Glutamatergic neuron (in vitro differentiated cells): ENCODE measurements around the gene TRMT5. TPM values are rescaled to one million over a fixed set of nuclear protein-coding genes. Genes with fewer than 3 reads are reported as not detected.

Experiments used
- DNase-seq: peaks from one replicate; pipeline ENCODE4 v3.0.0; 2022
- H3K27ac Mint-ChIP-seq: one replicate; pipeline ENCODE4 v1.8.0; 2020; ENCODE audit warnings: mild to moderate bottlenecking, mixed read lengths, inconsistent platforms; ENCODE audit not compliant: unreplicated experiment
- H3K27me3 Mint-ChIP-seq: one replicate; pipeline ENCODE4 v1.8.0; 2020; ENCODE audit warnings: mild to moderate bottlenecking, moderate library complexity, mixed read lengths, inconsistent platforms; ENCODE audit not compliant: unreplicated experiment
- H3K36me3 Mint-ChIP-seq: one replicate; pipeline ENCODE4 v1.8.0; 2020; ENCODE audit warnings: mild to moderate bottlenecking, mixed read lengths, inconsistent platforms; ENCODE audit not compliant: unreplicated experiment
- H3K4me1 Mint-ChIP-seq: one replicate; pipeline ENCODE4 v1.8.0; 2020; ENCODE audit warnings: mild to moderate bottlenecking, low read depth, mixed read lengths, inconsistent platforms; ENCODE audit not compliant: unreplicated experiment
- H3K4me3 Mint-ChIP-seq: one replicate; pipeline ENCODE4 v1.8.0; 2020; ENCODE audit warnings: mild to moderate bottlenecking, mixed read lengths, inconsistent platforms; ENCODE audit not compliant: unreplicated experiment
- H3K9me3 Mint-ChIP-seq: one replicate; pipeline ENCODE4 v1.8.0; 2020; ENCODE audit warnings: mild to moderate bottlenecking, moderate library complexity, mixed read lengths, inconsistent platforms; ENCODE audit not compliant: unreplicated experiment
- CTCF ChIP-seq: fragments of 200-600 bp; sonication (generic); IDR thresholded peaks from one replicate; pipeline ENCODE4 v1.5.0; 2021; ENCODE audit not compliant: partially characterized antibody, unreplicated experiment
- total RNA-seq: library from RNA; stranded (reverse); fragmentation: NEBNext Ultra II Directional; extraction: Animal tissue kit (Norgen Biotek cat#: 25700); gene quantifications from one replicate; pipeline ENCODE4 v1.2.1, GENCODE V29; 2021; ENCODE audit not compliant: unreplicated experiment

Gene TRMT5
- total RNA-seq, 1 donor from 2014 or later, result 16.6 TPM

- Mint-ChIP-seq H3K9me3 (no peaks in the 10 kb centered on the region), H3K27ac (no peak overlapping the region), H3K4me1 (peaks cover 2% of the 10 kb centered on the region), H3K4me3 (no peak overlapping the region), H3K27me3 (no peaks in the 10 kb centered on the region), H3K36me3 (no peaks in the 10 kb centered on the region)
- DNase-seq, result no peak
- no peak for TF ChIP-seq CTCF
These were observed 54.9 kb downstream of the TRMT5 start for GRCh38 chr14:60926002-60926401.

- no peak overlapping the region for H3K27ac Mint-ChIP-seq
- no peaks in the 10 kb centered on the region for H3K4me1 Mint-ChIP-seq
- no peaks in the 10 kb centered on the region for H3K9me3 Mint-ChIP-seq
- H3K27me3 Mint-ChIP-seq, result no peaks in the 10 kb centered on the region
- no peak for DNase-seq
- no peaks in the 10 kb centered on the region for H3K36me3 Mint-ChIP-seq
- no peak overlapping the region for H3K4me3 Mint-ChIP-seq
- no peak for TF ChIP-seq CTCF
These were observed 55.6 kb downstream of the TRMT5 start for GRCh38 chr14:60925286-60925685.

- H3K36me3 Mint-ChIP-seq, result no peaks in the 10 kb centered on the region
- H3K4me3 Mint-ChIP-seq, result no peak overlapping the region
- no peak for DNase-seq
- no peaks in the 10 kb centered on the region for H3K9me3 Mint-ChIP-seq
- no peak for TF ChIP-seq CTCF
- no peaks in the 10 kb centered on the region for H3K27me3 Mint-ChIP-seq
- no peak overlapping the region for H3K27ac Mint-ChIP-seq
- H3K4me1 Mint-ChIP-seq, result no peaks in the 10 kb centered on the region
These were observed 58.8 kb downstream of the TRMT5 start for GRCh38 chr14:60922050-60922449.

Other genes with a start within 250 kb of the TRMT5 start
- gene MNAT1, start 246.3 kb downstream of the TRMT5 start, total RNA-seq, result 45.2 TPM
- gene SLC38A6, start 166 bp upstream of the TRMT5 start, total RNA-seq, result 20.2 TPM